Activated naive CD8-positive, alpha-beta T cell treated with anti-CD3 and anti-CD28 coated beads, Interleukin-2, amount 50 U/mL, for 16 hours (primary cell): ENCODE measurements around the gene IL17F.

Experiments used
- DNase-seq: peaks from one replicate; pipeline ENCODE4 v3.0.0-alpha.2; 2020; ENCODE audit warnings: low read depth, low spot score

The IL17F gene

DNA sequence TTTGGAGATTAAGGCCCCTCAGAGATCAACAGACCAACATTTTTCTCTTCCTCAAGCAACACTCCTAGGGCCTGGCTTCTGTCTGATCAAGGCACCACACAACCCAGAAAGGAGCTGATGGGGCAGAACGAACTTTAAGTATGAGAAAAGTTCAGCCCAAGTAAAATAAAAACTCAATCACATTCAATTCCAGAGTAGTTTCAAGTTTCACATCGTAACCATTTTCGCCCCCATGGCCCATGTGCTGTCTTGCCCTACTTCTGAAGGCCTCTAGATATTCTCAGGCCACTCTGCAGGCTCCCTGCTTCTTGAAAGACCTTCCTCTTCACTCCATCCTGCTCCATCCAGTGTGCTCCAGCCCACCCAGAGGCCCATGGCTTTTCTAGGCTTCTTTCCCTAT, 53.9 kb downstream of the IL17F start:
- no peak for DNase-seq

DNA sequence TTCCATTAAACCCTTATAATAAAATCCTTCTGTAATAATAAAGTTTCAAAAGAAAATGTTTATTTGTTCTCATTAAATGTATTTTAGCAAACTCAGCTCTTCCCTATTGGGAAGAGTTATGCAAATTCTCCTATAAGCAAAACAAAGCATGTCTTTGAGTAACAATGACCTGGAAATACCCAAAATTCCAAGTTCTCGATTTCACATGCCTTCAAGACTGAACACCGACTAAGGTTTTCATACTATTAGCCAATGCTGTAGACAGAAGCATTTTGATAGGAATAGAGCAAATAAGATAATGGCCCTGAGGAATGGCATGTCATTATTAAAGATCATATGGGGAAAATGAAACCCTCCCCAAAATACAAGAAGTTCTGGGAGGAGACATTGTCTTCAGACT, 54.3 kb downstream of the IL17F start:
- no peak for DNase-seq

DNA sequence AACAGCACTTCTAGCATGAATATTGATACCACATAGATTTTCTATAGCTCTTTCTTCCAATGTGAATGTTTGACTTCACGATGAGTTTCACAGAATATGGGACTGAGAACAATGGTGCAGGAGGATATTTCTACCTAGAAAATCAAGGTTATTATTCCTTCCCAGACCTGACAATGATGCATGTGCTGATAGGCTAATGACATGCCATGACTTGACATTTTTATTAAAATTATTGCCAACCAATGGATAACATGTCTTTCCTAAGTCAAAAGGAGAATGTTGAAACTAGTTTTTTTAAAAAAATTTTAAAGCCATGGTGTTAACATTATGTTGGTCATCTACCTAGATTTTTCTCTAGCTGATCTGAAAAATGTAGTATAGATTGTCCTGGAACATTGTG, 57.2 kb downstream of the IL17F start:
- no peak for DNase-seq
